Measurements from ENCODE around the gene STX4.

DNA sequence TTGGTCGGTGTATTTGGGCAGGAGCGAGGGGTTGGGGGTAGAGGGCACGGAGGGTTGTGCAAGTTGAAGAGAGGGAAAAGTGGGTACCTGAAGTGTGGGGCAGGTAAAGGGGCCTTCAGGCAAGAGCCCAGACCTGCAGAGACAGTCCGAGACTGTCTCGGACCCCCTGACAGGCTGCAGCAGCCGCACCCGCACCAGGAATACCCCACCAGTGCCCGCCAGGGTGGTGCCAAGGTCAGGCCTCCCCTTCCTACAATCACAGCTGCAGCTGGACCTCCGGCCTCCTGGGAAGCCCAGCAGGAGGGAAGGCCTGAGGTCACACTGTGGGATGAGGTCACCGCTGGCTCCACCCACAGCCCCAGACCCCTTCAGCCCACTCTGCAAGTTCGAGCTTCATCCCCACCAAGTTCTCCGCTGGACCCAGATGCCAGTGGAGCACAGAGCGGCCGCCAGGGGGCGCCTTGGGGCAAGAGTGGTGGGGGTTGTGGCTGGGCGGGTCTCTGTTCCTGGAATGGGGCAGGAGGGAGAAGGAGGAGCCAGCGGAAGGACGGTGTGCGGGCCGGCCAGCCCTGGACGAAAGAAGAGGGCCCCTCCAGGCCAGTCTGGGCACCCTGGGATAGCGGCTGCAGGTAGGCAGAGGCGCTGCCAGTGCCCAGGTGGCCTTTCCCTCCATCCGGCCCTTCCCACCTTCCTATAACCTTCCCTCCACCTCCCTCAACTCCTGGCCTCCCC is 48.5 kb upstream of the STX4 start, which contains the start of gene HSD3B7:
- no peak for TF ChIP-seq TAF1 (IDR thresholded peaks at IDR 0.05; ENCODE audit: low read depth, low read length)
- TF ChIP-seq POLR2A (IDR thresholded peaks at IDR 0.05; ENCODE audit: low read depth, low read length), result no peak; the same call in none of the 2 replicates
- peak; percentile 55; the same call in 1 of the 2 replicates for TF ChIP-seq POLR2AphosphoS5 (IDR thresholded peaks at IDR 0.05; ENCODE audit: low read depth, low read length)
- TF ChIP-seq SPI1 (IDR thresholded peaks at IDR 0.05; ENCODE audit: low read depth, low read length), result no peak
